ENCODE results near the gene SSBP2.

Gene SSBP2

DNA sequence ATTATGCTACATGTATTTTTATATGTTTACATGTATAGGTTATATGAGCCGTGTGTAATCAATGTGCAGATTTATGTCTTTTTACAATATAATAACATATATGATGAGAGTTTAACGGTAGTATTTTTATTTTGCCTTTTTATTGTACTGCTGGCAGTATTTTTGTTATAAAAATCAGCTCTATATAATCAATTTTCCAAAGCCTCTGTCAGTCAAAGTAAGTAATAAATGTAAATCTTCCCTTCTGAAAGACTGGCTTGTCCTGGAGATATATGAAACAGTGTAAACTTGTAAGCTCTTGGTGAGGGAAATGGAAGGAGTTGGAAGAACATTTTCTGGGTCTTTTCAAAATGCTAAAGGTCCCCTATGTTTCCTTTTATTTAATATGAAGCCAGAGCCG is 173.8 kb downstream of the SSBP2 start:
- no peak for DNase-seq

- DNase-seq, result no peak
Measured at GRCh38 chr5:81575924-81576323, 175.0 kb downstream of the SSBP2 start.

DNA sequence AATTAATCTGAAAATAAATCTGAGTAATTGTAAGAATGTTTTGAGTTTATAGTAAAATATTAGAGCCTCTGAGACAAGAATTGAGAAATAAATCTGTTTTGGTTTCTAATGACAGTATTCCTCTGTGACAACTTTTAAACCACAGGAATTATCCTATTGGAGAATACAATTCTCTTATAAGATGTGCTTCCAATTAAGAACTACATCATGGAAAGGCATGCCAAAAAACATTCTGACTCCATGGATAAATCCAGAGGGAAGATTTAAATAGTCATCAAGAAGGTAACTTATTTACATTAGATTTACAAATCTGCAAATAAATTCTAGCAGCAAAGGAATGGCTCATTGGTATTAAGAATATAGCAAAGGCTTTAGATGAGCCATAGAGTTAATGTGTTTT is 178.7 kb downstream of the SSBP2 start:
- no peak for DNase-seq

DNA sequence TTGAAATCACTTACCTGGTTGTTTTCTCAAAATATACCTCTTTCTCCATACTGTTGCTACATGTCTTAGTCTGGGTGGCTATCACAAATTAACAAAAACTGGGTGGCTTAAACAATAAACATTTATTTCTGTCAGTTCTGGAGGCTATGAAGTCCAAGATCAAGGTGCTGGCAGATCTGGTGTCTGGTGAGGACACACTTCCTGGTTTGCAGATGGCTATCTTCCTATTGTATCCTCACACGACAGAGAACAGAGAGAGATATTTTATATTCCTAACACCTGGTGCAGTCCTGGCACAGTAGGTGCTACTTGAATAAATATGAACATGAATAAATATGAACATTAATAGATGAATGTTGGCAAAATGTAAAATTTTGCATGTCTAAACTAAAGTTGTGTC is 192.7 kb downstream of the SSBP2 start:
- DNase-seq, result no peak

DNA sequence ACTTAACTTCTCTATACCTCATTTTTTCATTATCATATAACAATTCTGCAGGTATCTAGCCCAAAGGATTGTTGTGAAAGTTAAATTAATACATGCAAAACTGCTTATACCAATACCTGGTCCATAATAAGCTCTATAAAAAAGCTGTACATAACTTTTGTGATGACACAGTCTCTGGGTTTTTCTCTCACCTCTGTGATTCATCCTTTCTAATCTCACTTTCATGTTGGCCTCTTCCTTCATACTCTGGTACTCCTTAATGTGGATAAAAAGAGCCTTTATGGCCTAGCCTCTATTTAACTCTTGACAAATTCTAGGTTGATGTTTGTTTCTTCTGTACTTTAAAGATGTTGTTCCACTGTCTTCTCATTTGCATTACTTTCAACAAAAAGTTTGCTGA is 194.1 kb downstream of the SSBP2 start:
- DNase-seq, result no peak

DNA sequence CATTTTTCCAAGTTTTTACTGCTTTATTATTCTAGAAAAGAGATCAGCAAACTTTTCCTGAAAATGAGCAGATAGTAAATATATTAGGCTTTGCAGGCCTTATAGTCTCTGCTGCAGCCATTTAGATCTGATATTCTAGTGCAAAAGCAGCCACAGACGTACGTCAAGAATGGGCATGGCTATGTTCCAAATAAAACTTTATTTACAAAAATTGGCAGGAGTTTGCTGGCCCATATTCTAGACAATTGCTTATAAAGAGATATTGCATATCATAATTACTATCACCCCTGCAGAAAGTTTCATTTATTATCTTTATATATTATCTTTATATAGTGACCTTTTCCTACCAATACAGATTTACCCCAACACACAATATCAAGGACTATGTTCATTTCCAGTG is 195.0 kb downstream of the SSBP2 start:
- no peak for DNase-seq

GRCh38 chr5:81554647-81555046 is 196.2 kb downstream of the SSBP2 start:
- no peak for DNase-seq

DNA sequence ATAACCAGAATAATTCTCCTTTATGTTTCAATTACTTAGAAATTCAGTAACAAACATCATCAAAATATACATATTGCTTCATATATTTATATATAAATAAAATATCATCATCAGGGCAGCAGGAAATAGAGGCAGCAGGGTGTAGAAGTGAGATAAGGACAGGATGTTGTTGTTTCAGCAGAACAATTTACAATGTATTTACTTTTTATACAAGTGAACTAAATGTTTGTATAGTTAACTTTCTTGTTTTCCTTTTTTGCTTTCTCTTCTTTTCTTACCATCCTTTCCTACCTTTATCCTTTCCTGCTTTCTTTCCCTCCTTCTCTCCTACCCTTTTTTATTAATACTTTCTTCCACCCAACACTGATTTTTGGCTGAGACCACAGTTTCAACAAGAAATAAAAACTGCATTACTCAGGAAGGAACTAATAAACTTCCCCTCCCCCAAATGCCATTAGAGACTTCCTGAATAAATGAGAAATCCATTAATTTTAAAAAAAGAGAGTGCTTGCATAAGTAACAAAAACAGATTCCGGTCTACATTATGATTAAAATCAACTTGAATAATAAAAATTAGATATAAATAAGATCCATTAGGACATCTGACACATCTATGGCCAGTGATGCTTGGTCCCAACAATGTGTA is 197.2 kb downstream of the SSBP2 start:
- no peak for DNase-seq

DNA sequence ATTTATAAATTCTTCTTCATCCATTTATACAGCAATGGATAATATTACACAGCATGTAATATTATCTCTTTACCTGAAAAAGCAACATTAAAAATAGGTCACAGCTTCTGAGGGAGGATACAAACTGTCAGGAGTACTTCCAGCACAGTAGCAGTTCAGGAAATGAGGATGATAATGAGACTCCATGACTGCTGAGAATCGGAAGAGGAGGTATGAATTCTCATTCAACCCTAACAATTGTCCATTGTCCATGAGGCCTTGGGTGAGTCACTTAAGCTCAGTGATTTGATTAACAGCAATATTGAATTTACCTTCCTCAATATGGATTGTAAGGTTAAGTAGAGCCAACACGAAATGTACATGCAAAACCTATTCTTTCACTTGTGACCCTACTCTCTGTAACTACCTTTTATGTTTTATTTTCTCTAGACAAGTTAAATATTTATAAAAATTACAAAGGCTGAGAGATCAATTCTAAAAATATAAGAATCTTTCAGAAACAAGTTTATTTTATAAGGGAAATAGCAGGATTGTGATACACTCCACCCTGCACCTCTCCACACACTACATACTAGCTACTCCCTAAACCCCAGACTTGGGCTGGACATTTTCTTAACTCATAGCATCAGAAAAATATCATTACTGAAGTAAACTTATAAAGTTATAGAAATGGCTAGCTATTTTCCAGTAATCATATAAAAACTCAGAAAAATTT is 197.9 kb downstream of the SSBP2 start:
- DNase-seq, result no peak

GRCh38 chr5:81549123-81549522 is 201.8 kb downstream of the SSBP2 start:
- no peak for DNase-seq

- no peak for DNase-seq
Measured at GRCh38 chr5:81547001-81547400, 203.9 kb downstream of the SSBP2 start.

DNA sequence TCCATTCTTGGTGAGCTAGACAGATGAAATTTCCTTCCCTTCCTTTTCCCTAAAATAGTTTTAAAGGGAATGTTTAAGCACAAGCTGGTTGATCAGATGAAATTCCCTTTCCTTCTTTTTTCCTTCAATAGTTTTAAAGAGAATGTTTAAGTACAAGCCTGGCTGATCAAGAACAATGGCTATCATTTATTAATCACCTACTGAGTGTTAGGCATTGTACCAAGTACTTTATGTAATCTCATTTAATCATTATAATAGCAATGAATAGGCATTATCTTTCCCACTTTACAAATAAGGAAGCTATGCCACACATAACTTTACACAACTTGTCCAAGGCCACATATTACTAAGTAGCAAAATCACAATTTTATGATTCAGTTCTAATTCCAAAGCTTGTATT is 205.0 kb downstream of the SSBP2 start:
- DNase-seq, result no peak

GRCh38 chr5:81544351-81545018 is 206.4 kb downstream of the SSBP2 start:
- DNase-seq, result no peak

- DNase-seq, result no peak
Measured at GRCh38 chr5:81542242-81542641, 208.7 kb downstream of the SSBP2 start.

GRCh38 chr5:81537905-81538547 is 212.9 kb downstream of the SSBP2 start:
- no peak for DNase-seq

DNA sequence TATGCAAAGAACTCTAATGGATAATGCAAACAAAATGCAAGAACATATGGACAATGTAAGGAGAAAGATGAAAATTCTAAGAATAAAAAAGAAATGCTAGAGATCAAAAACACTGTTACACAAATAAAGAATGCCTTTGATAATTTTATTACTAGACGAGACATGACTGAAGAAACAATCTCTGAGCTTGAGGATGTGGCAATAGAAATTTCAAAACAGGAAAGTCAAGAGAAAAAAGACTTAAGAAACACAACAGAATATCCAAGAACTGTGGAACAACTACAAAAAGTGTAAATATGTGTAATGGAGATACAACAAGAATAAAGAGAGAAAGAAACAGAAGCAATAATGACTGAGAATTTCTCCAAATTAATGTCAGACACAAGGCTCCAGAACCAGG is 216.5 kb downstream of the SSBP2 start:
- DNase-seq, result no peak

DNA sequence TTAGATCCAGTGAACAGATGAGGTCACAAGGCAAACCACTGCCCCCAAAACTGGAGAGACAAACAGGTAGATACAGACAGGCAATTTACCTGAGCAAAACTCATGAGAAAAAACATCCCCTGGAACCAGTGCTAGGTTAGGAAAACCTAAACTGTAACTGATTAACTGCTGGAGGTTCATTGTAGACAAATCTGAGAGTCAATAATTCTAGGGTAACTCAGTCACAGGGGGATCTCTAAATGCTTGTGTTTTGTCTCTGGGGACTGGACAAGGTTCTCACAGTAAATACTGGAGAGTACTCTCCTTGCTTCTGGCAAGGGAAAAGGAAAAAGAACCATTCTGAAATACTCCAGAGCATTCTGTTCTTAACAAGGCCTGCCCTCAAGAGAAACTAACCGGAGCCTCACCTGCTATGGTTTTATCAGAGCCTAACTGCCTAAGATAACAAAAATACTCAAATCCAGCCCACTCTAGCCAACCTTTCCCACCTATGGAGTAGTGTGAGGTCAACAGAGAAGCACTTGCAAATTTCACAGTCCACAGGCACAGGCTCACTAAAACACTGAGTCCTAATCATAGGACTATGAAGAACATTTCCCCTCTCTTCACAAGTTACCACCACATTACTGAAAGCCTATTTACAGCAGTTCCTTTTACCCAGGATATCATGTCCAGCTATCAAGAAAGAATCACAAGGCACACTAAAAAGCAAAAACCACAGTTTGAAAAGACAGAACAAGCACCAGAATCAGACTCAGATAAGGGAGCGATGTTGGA is 217.1 kb downstream of the SSBP2 start:
- DNase-seq, result no peak

DNA sequence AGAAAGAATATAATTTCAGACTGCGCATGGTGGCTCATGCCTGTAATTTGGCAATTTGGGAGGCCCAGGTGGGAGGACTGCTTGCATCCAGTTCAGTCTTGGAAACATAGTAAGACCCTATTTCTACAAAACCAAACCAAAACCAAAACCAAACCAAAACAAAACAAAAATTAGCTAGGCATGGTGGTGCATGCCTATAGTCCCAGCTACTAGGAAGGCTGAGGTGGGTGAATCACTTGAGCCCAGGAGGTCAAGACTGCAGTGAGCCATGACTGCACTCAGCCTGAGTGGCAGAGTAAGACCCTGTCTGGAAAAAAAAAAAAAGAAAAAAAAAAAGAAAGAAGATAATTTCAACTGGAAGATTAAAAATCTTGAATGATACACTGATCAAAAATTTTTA is 220.0 kb downstream of the SSBP2 start:
- no peak for DNase-seq

DNA sequence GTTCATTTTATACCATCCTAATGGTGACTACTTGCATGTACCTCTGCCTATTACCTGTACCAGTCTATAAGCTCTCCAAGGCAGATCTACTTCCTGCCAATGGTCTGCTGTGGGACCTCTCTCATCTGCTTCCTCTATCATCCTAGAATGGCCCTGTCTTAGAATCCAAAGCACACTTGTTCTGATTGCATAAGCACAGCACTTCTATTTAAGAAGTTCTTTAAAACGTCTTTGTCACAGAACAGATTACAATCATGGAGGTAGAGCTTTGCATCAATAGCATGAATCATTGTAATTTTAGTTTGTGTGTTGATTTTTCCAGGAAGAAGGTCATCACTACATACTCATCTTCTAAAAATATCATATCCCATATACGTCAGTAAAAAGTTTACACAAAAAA is 225.2 kb downstream of the SSBP2 start:
- no peak for DNase-seq

GRCh38 chr5:81524015-81524414 is 226.9 kb downstream of the SSBP2 start:
- DNase-seq, result no peak

DNA sequence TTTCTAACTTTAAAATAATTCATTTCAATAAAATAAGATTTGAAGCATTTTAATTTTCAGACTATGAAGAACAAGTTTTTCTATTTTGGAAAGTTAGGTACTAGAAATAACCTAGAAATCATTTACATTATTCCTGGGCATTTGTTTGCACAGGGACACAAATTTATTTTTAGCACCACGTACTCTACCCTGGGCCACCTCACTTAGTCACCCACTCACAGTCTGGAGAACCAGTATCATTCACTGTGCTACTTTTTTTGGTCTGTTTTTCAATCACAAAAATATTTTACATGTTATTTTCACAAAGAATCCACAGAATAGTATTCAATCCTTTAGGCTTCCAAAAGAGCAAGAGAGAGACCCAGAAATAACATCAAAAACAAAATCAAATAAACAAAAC is 228.3 kb downstream of the SSBP2 start:
- no peak for DNase-seq

DNA sequence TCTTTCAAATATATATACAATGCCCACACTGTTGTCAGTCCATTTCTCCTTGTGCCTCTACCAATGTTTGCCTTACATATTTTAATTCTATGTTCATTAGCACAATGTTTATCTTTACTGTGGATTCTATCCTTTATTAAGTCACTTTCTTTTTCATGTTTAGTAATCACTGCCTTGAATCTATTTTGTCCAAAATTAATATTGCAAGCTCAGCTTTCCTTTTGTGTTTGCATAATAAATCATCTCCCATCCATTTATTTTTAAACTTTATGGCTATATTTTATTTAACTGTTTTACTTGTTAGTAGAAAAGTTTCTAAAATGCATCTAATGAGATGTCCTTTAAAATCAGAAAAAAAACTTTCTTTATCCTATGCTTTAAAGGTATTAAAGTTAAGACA is 230.1 kb downstream of the SSBP2 start:
- DNase-seq, result no peak

Data from left hindlimb (tissue), 1 donor.